ENCODE results near the gene DYTN. TPM values are rescaled to one million over a fixed set of nuclear protein-coding genes. Genes with fewer than 3 reads are reported as not detected.

The DYTN gene
- total RNA-seq, 2 experiments from 2014 or later: not detected

- CTCF ChIA-PET: interaction anchor here (1.1 kb wide), 1 partner anchor 12 kb away, joined by 3 read pairs; no protein-coding TSS in a partner anchor
Observed at GRCh38 chr2:206756816-206757215, 38.6 kb upstream of the DYTN start.

GRCh38 chr2:206740800-206741199 is 22.6 kb upstream of the DYTN start:
- ATAC-seq: no peak
- intact Hi-C loops (cut with micrococcal nuclease): no loop called here
- Mint-ChIP-seq H3K36me3 (ENCODE audit: low read depth) (no peaks in the 10 kb centered on the region), H3K27ac (no peak overlapping the region), H3K4me1 (ENCODE audit: low read depth) (peaks cover 6% of the 10 kb centered on the region), H3K4me3 (no peak overlapping the region), H3K27me3 (peaks cover 18% of the 10 kb centered on the region), H3K9me3 (no peaks in the 10 kb centered on the region)
- no peak for DNase-seq
- ChIA-PET POLR2A (no interaction called here), CTCF (no interaction called here)
- TF ChIP-seq, protein P1, sequence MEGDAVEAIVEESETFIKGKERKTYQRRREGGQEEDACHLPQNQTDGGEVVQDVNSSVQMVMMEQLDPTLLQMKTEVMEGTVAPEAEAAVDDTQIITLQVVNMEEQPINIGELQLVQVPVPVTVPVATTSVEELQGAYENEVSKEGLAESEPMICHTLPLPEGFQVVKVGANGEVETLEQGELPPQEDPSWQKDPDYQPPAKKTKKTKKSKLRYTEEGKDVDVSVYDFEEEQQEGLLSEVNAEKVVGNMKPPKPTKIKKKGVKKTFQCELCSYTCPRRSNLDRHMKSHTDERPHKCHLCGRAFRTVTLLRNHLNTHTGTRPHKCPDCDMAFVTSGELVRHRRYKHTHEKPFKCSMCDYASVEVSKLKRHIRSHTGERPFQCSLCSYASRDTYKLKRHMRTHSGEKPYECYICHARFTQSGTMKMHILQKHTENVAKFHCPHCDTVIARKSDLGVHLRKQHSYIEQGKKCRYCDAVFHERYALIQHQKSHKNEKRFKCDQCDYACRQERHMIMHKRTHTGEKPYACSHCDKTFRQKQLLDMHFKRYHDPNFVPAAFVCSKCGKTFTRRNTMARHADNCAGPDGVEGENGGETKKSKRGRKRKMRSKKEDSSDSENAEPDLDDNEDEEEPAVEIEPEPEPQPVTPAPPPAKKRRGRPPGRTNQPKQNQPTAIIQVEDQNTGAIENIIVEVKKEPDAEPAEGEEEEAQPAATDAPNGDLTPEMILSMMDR (IDR thresholded peaks at IDR 0.05): no peak

More at GRCh38 chr2:206756816-206757215, 38.6 kb upstream of the DYTN start:
- Mint-ChIP-seq H3K4me3 (no peak overlapping the region), H3K4me1 (ENCODE audit: low read depth) (no peaks in the 10 kb centered on the region), H3K27me3 (peaks cover 19% of the 10 kb centered on the region), H3K27ac (no peak overlapping the region), H3K9me3 (no peaks in the 10 kb centered on the region), H3K36me3 (ENCODE audit: low read depth) (no peaks in the 10 kb centered on the region)
- no peak for ATAC-seq
- TF ChIP-seq, protein P1 (IDR thresholded peaks at IDR 0.05): no peak
- DNase-seq: no peak
- intact Hi-C loops (cut with micrococcal nuclease): no loop called here
- POLR2A ChIA-PET: no interaction called here

- no peak for DNase-seq
- Mint-ChIP-seq H3K36me3 (ENCODE audit: low read depth) (no peaks in the 10 kb centered on the region), H3K9me3 (no peaks in the 10 kb centered on the region), H3K4me3 (no peak overlapping the region), H3K4me1 (ENCODE audit: low read depth) (peaks cover 6% of the 10 kb centered on the region), H3K27ac (no peak overlapping the region), H3K27me3 (peaks cover 16% of the 10 kb centered on the region)
- CTCF ChIA-PET: no interaction called here
- intact Hi-C loops (cut with micrococcal nuclease): no loop called here
- ATAC-seq: no peak
- TF ChIP-seq, protein P1 (IDR thresholded peaks at IDR 0.05): no peak
- POLR2A ChIA-PET: no interaction called here
Observed at GRCh38 chr2:206739271-206739670, 21.1 kb upstream of the DYTN start.

DNA sequence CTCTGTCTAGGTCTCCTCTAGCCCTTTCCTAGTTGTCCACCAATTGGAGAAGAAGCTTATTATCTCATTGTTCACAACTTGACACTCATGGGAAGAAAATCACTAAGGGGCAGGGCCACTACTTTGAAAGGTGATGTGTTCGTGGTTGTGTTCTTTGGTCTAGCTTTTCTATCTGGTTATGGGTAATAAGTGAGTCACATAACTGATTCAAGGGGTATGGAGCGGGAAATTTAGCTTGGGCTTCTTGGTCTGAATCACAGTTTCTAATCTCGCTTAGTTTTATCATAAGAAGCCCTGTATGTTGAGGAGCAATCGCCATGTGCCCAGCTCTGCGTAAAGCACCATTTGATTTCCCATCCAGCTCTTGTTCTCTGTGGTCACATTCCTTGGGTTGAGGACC is 18.7 kb upstream of the DYTN start:
- Mint-ChIP-seq H3K4me1 (ENCODE audit: low read depth) (peaks cover 6% of the 10 kb centered on the region), H3K4me3 (no peak overlapping the region), H3K9me3 (no peaks in the 10 kb centered on the region), H3K27me3 (peaks cover 13% of the 10 kb centered on the region), H3K27ac (no peak overlapping the region), H3K36me3 (ENCODE audit: low read depth) (no peaks in the 10 kb centered on the region)
- intact Hi-C loops (cut with micrococcal nuclease): no loop called here
- ChIA-PET POLR2A (interaction anchor here (0.5 kb wide), 1 partner anchor 767 kb away, joined by 3 read pairs; no protein-coding TSS in a partner anchor), CTCF (interaction anchor here (1.2 kb wide), 1 partner anchor 46 kb away, joined by 3 read pairs; no protein-coding TSS in a partner anchor)
- ATAC-seq: peak; percentile 76
- peak; percentile 5 for DNase-seq
- TF ChIP-seq, protein P1 (IDR thresholded peaks at IDR 0.05): no peak

DNA sequence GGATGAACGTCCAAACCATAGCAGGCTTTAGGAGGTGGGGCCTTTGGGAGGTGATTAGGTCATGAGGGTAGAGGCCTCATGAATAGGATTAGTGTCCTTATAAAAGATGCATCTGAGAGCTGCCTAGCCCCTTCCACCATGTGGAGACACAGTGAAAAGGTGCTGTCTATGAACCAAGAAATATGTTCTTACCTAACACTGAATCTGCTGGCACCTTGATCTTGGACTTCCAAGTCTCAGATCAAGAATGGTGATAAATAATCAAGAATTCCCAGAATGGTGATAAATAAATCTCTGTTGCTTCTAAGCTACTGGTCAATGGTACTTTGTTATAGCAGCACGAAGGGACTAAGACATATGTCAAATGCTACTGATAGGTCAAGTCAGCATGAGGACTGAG is 15.1 kb upstream of the DYTN start:
- ChIA-PET CTCF (interaction anchor here (1.4 kb wide), 2 partner anchors 22 to 36 kb away, joined by 3 read pairs; no protein-coding TSS in a partner anchor), POLR2A (no interaction called here)
- Mint-ChIP-seq H3K27ac (no peak overlapping the region), H3K27me3 (peaks cover 14% of the 10 kb centered on the region), H3K4me3 (no peak overlapping the region), H3K4me1 (ENCODE audit: low read depth) (peaks cover 7% of the 10 kb centered on the region), H3K9me3 (no peaks in the 10 kb centered on the region), H3K36me3 (ENCODE audit: low read depth) (no peaks in the 10 kb centered on the region)
- DNase-seq (no peak), ATAC-seq (no peak)
- intact Hi-C loops (cut with micrococcal nuclease): no loop called here
- TF ChIP-seq, protein P1 (IDR thresholded peaks at IDR 0.05): no peak
